Adrenal gland (tissue), 19 donors: ENCODE results near the gene TRIP11. TPM values are rescaled to one million over a fixed set of nuclear protein-coding genes. Genes with fewer than 3 reads are reported as not detected.

Experiments
- DNase-seq, 7 donors: peaks; one replicate each; pipeline ENCODE4 v3.0.0-alpha.2; 2019 to 2020
- H3K27ac ChIP-seq, 5 donors: fragments of 200-600 bp; sonication (generic) in 4 of 5; 1 replicate in 3 of 5; 2 replicates in 2 of 5; pipeline versions ENCODE4 v1.5.1 to v1.8.0; 2016 to 2020; ENCODE audit warnings: mild to moderate bottlenecking in 1 of 5
- H3K27me3 ChIP-seq: fragments of 200-600 bp; 2 replicates; pipeline ENCODE4 v1.8.0; 2021
- H3K36me3 ChIP-seq, 2 donors: fragments of 200-600 bp; replicated peaks in 1 of 2; 1 replicate in 1 of 2; 2 replicates in 1 of 2; pipeline versions ENCODE4 v1.5.1 to v1.8.0; 2018 to 2022
- H3K4me1 ChIP-seq, 2 donors: fragments of 200-600 bp; replicated peaks in 1 of 2; 1 replicate in 1 of 2; 2 replicates in 1 of 2; pipeline versions ENCODE4 v1.5.1 to v1.8.0; 2018 to 2021
- H3K4me3 ChIP-seq, 4 donors: fragments of 200-600 bp; sonication (generic) in 3 of 4; one replicate each; pipeline ENCODE4 v1.5.1; 2016 to 2018
- H3K9me3 ChIP-seq, 3 donors: fragments of 200-600 bp; sonication (generic) in 1 of 3; replicated peaks in 1 of 3; 1 replicate in 2 of 3; 2 replicates in 1 of 3; pipeline versions ENCODE4 v1.5.1 to v1.8.0; 2016 to 2021
- CTCF ChIP-seq, 6 experiments: fragments of 450-650 bp in 4 of 6; fragments of 200-600 bp in 2 of 6; sonication (generic) in 1 of 6; IDR thresholded peaks; 1 replicate in 5 of 6; 2 replicates in 1 of 6; pipeline versions ENCODE4 v1.5.1 to v1.8.0; 2016 to 2021; ENCODE audit warnings: antibody characterized with exemption in 6 of 6, mild to moderate bottlenecking in 2 of 6, moderate library complexity in 1 of 6
- POLR2A ChIP-seq, 2 donors: fragments of 450-650 bp; IDR thresholded peaks; one replicate each; pipeline ENCODE4 v1.6.1; 2017; ENCODE audit warnings: antibody characterized with exemption in 2 of 2, mild to moderate bottlenecking in 2 of 2, moderate library complexity in 1 of 2
- WGBS, 4 donors: extraction: QIAGEN DNeasy Blood & Tissue Kit in 2 of 4; methylation state at CpG; one replicate each; pipeline versions ENCODE4 v1.1.5 to v1.1.7; 2013 to 2017; 5-methylcytosine and 5-hydroxymethylcytosine counted together
- intact Hi-C, 2 donors: fragments of 100-400 bp; cut with DNase I; formaldehyde crosslinking; loops; one replicate each; pipeline versions ENCODE4 v1.14.1 to v1.15.0; 2022 to 2023
- long read RNA-seq, 10 donors: library from polyadenylated mRNA in 3 of 10; unstranded in 2 of 10; stranded (forward) in 1 of 10; transcript quantifications; one replicate each; pipeline ENCODE4 v2.0.0 and lab custom pipeline, GENCODE V29; 2021 to 2026
- polyA plus RNA-seq, 3 donors: library from polyadenylated mRNA; stranded (reverse); fragments of 200-250 nt in 2 of 3; fragments of 350-450 nt in 1 of 3; fragmentation: Illumina TruSeq in 1 of 3; extraction: RNeasy Lipid Tissue Mini Kit (QIAGEN cat#74804) in 1 of 3; gene quantifications; one replicate each; pipeline ENCODE4 v1.2.3, GENCODE V29; 2013 to 2014
- total RNA-seq, 9 donors: library from RNA; depleted of rRNA in 4 of 9; stranded (reverse); fragments of >200 nt in 4 of 9; fragments of 120-200 nt in 1 of 9; fragmentation: NEBNext Ultra II Directional in 1 of 9; extraction: Animal tissue kit (Norgen Biotek cat#: 25700) in 1 of 9; gene quantifications; one replicate each; pipeline versions ENCODE4 v1.1.0 to v1.2.4, GENCODE V29; 2013 to 2023
- donor health status: healthy with polysubstance abuse.
- donor health status: Bipolar disorder and iron deficiency.
- donor health status: DM: yes; HTN: yes; CAD: no.
- donor health status: DM: no; HTN: no; CAD: no.
- donor health status: DM: no; HTN: no; CAD: no.
- donor health status: DM: yes; HTN: yes; CAD: no.

The TRIP11 gene
- 10 to 100 TPM; 21.2 to 67.4 (median 43.2) TPM for total RNA-seq
- 10 to 100 TPM in 1 of 3 donors, 1 to 10 TPM in 2; 3.6 to 38.1 (median 4.9) TPM for polyA plus RNA-seq
- long read RNA-seq, donor 1, partial matches to known transcripts = 0 of 1 reads
- long read RNA-seq, donor 1, other reads (novel, unspliced or antisense) = 0 of 1 reads
- long read RNA-seq, donor 2 = 0 reads
- long read RNA-seq, donor 3, partial matches to known transcripts = 0 of 1 reads
- long read RNA-seq, donor 3, other reads (novel, unspliced or antisense) = 0 of 1 reads
- long read RNA-seq, donor 4, partial matches to known transcripts = 42 of 49 reads
- long read RNA-seq, donor 4, other reads (novel, unspliced or antisense) = 7 of 49 reads
- long read RNA-seq, donor 5, full-length matches to known transcripts = 8 of 17 reads
- long read RNA-seq, donor 5, partial matches to known transcripts = 4 of 17 reads
- long read RNA-seq, donor 5, other reads (novel, unspliced or antisense) = 5 of 17 reads
- long read RNA-seq, donor 6, partial matches to known transcripts = 20 of 24 reads
- long read RNA-seq, donor 6, other reads (novel, unspliced or antisense) = 4 of 24 reads
- long read RNA-seq, donor 7 = 0 reads
- long read RNA-seq, donor 8, full-length matches to known transcripts = 1 of 1 reads
- long read RNA-seq, donor 8, partial matches to known transcripts = 0 of 1 reads
- long read RNA-seq, donor 8, other reads (novel, unspliced or antisense) = 0 of 1 reads
- long read RNA-seq, donor 9, partial matches to known transcripts = 5 of 6 reads
- long read RNA-seq, donor 9, other reads (novel, unspliced or antisense) = 0 of 6 reads
- long read RNA-seq, donor 10 = 0 reads

DNA sequence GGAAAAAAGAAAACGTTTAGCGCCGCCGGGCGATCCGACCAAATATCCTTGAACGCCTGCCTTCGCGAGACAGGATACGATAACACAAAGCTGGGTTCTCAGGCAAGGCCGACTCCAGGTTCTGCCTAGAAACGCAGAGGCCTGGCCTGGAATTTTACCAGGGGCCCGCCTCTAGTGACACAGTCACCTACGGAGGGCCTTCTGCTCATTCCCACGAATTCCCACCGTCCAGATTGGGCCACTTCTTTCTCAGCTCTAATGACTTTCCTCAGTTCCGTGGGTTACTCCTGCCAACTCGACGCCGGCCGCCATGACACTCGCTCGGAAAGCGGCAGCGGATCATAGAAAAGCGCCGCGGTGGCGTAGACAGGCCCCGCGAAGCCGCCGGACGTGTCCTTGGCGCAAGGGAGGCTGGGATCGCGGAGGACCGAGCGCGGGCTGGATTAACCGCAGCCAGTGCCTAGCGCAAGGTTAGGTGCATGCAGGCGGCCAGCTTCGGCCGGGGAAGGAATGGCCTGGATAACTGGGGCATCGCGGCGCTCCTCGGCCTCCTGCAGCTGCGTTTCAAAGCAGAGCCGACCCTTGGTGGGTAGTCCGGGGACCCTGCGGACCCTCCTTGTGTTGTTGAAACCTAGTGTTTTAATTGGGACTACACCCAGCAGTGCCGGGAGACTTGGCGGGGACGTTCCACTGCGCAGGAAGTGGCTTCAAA is at the start of gene TRIP11:
TRIP11 (minus strand) TSS at position 341 of the 712 bp plus-strand sequence. CDS start 374 bp downstream, outside the sequence.
- Histone ChIP-seq H3K4me1 (peaks cover 14 to 43% of the 10 kb centered on the region in 2 donors), H3K9me3 (no peaks in the 10 kb centered on the region), H3K36me3 (no peaks in the 10 kb centered on the region), H3K27me3 (no peaks in the 10 kb centered on the region), H3K4me3 (peak within 1 kb of the TSS; percentile 36 to 66 (median 62)), H3K27ac (peak within 1 kb of the TSS; percentile 71 to 99 (median 96))
- 0 to 1% (median 0%) methylated on average over 14 to 57 of the region's 57 CpGs for WGBS, 4 donors
- intact Hi-C loops = no loop called here
- DNase-seq = peak; percentile 93 to 97 (median 95)
- TF ChIP-seq CTCF (IDR thresholded peaks at IDR 0.05) (peak in 2 of 6 experiments; percentile 4 to 25), POLR2A (IDR thresholded peaks at IDR 0.05) (peak; percentile 80 to 95)

- Histone ChIP-seq H3K27me3 (no peaks in the 10 kb centered on the region), H3K4me1 (no peaks in the 10 kb centered on the region), H3K27ac (no peak overlapping the region), H3K9me3 (no peaks in the 10 kb centered on the region), H3K4me3 (no peak overlapping the region), H3K36me3 (peaks cover 0 to 15% of the 10 kb centered on the region in 2 donors)
- intact Hi-C loops = no loop called here
- no peak for TF ChIP-seq POLR2A (IDR thresholded peaks at IDR 0.05)
- TF ChIP-seq CTCF (IDR thresholded peaks at IDR 0.05) = no peak
- DNase-seq = no peak
- WGBS, 4 donors = 95 to 97% (median 96%) methylated on average over 5 of the region's 5 CpGs
Observed at GRCh38 chr14:92088494-92088893, 48.6 kb upstream of the TRIP11 start.

- Histone ChIP-seq H3K27me3 (no peaks in the 10 kb centered on the region), H3K4me3 (no peak overlapping the region), H3K27ac (no peak overlapping the region), H3K4me1 (no peaks in the 10 kb centered on the region), H3K36me3 (peaks cover 0 to 27% of the 10 kb centered on the region in 2 donors), H3K9me3 (no peaks in the 10 kb centered on the region)
- intact Hi-C loops = no loop called here
- no peak for DNase-seq
- TF ChIP-seq POLR2A (IDR thresholded peaks at IDR 0.05) = no peak
- no peak for TF ChIP-seq CTCF (IDR thresholded peaks at IDR 0.05)
Observed at GRCh38 chr14:92074555-92074954, 34.7 kb upstream of the TRIP11 start.
